Measurements from ENCODE around the gene SLC38A3. TPM values are rescaled to one million over a fixed set of nuclear protein-coding genes. Genes with fewer than 3 reads are reported as not detected.

SLC38A3 gene
- total RNA-seq, 2 experiments from 2014 or later = not detected

DNA sequence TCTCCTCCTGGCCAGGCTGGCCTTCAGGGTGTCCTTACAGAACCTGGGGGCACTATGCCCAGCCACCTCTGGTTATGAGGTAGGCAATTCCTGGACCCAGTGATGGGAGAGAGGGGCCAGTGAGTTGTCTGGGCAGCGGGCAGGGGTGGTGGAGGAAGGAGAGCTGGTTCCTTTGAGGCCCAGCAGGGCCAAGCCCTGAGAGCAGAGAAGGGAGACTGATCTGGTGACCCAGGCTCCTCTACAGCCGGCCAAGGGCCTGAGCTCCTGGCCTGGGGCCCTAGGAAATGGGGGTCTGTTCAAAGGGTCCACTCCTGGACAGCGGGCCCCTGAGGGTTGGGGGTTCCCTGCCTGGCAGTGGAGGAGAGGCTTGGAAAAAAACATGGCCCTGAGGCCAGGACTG, 7.9 kb downstream of the SLC38A3 start:
- DNase-seq (no peak), ATAC-seq (ENCODE audit: low read depth) (no peak)
- Mint-ChIP-seq H3K27ac (no peak overlapping the region), H3K27me3 (peaks cover 10% of the 10 kb centered on the region), H3K9me3 (no peaks in the 10 kb centered on the region), H3K4me1 (peaks cover 3% of the 10 kb centered on the region), H3K4me3 (no peak overlapping the region), H3K36me3 (no peaks in the 10 kb centered on the region)
- POLR2A ChIA-PET = no interaction called here

GRCh38 chr3:50213373-50213772, 8.3 kb downstream of the SLC38A3 start:
- no peaks in the 10 kb centered on the region for H3K9me3 Mint-ChIP-seq
- no peak for DNase-seq
- H3K4me3 Mint-ChIP-seq = no peak overlapping the region
- H3K27me3 Mint-ChIP-seq = peaks cover 6% of the 10 kb centered on the region
- POLR2A ChIA-PET = interaction anchor here (1.3 kb wide), 1 partner anchor 19 kb away, joined by 5 read pairs; no protein-coding TSS in a partner anchor
- no peak overlapping the region for H3K27ac Mint-ChIP-seq
- peaks cover 3% of the 10 kb centered on the region for H3K4me1 Mint-ChIP-seq
- H3K36me3 Mint-ChIP-seq = no peaks in the 10 kb centered on the region
- ATAC-seq (ENCODE audit: low read depth) = no peak

DNA sequence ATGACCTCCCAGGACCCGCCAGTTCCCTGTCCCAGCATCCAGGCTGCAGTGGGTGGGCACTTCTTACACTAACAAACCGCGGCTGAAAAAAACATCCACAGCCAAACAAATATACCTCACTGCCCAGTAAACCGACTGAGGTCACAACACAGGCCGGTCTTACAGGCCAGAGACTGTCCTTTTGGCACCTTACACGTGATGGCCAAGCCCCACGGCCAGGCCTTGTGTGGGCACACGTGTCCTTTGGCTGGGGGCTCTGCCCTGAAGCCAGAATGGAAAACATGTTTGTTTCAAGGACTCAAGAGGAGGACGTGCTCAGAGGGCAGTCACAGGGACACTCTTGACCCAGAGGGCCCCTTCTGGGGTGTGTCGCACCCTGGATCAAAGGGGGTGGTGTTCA, 9.8 kb downstream of the SLC38A3 start:
- ATAC-seq (ENCODE audit: low read depth) (no peak), DNase-seq (no peak)
- H3K36me3 Mint-ChIP-seq = no peaks in the 10 kb centered on the region
- H3K4me3 Mint-ChIP-seq = no peak overlapping the region
- no peaks in the 10 kb centered on the region for H3K27me3 Mint-ChIP-seq
- H3K27ac Mint-ChIP-seq = no peak overlapping the region
- H3K9me3 Mint-ChIP-seq = no peaks in the 10 kb centered on the region
- H3K4me1 Mint-ChIP-seq = peaks cover 3% of the 10 kb centered on the region
- POLR2A ChIA-PET = interaction anchor here (0.7 to 1.3 kb wide), 2 partner anchors 20 kb away, joined by 3 to 5 read pairs; no protein-coding TSS in a partner anchor

DNA sequence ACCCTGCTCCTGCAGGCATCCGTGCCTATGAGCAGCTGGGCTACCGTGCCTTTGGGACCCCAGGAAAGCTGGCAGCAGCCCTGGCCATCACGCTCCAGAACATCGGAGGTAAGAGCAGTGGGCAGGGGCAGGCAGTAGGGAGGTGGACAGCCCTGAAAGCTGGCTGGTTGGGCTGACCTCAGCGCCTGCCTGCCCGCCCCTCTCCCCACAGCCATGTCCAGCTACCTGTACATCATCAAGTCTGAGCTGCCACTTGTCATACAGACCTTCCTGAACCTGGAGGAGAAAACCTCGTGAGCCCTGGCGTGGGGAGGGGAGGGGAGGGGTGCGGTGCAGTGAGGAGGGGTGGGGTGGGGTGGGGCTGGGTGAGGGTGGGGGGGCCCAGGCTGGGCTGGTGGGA, 10.5 kb downstream of the SLC38A3 start:
- ATAC-seq (ENCODE audit: low read depth) (no peak), DNase-seq (no peak)
- POLR2A ChIA-PET = interaction anchor here (0.7 kb wide), 1 partner anchor 21 kb away, joined by 3 read pairs; no protein-coding TSS in a partner anchor
- no peaks in the 10 kb centered on the region for H3K9me3 Mint-ChIP-seq
- H3K4me1 Mint-ChIP-seq = peaks cover 3% of the 10 kb centered on the region
- H3K27ac Mint-ChIP-seq = no peak overlapping the region
- no peaks in the 10 kb centered on the region for H3K27me3 Mint-ChIP-seq
- no peaks in the 10 kb centered on the region for H3K36me3 Mint-ChIP-seq
- H3K4me3 Mint-ChIP-seq = no peak overlapping the region

DNA sequence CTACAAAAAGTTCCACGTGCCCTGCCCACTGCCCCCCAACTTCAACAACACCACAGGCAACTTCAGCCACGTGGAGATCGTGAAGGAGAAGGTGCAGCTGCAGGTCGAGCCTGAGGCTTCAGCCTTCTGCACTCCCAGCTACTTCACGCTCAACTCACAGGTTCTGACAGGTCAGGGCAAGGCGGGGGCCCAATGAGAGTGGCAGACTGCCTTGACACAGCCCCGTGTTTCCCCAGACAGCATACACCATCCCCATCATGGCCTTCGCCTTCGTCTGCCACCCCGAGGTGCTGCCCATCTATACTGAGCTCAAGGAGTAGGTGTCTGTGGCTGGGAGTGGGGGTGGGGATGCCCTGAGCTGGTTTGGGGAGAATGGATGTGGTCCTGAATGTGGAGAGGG, 12.6 kb downstream of the SLC38A3 start:
- Mint-ChIP-seq H3K36me3 (no peaks in the 10 kb centered on the region), H3K4me1 (no peaks in the 10 kb centered on the region)

GRCh38 chr3:50218448-50218847, 13.4 kb downstream of the SLC38A3 start:
- no peak overlapping the region for H3K4me3 Mint-ChIP-seq
- H3K27ac Mint-ChIP-seq = no peak overlapping the region
- DNase-seq (no peak), ATAC-seq (ENCODE audit: low read depth) (no peak)
- H3K36me3 Mint-ChIP-seq = no peaks in the 10 kb centered on the region
- no peaks in the 10 kb centered on the region for H3K4me1 Mint-ChIP-seq
- H3K9me3 Mint-ChIP-seq = no peaks in the 10 kb centered on the region
- peaks cover 3% of the 10 kb centered on the region for H3K27me3 Mint-ChIP-seq
- POLR2A ChIA-PET = no interaction called here

More for the DNA sequence above, 12.6 kb downstream of the SLC38A3 start:
- Mint-ChIP-seq H3K9me3 (no peaks in the 10 kb centered on the region), H3K27me3 (no peaks in the 10 kb centered on the region), H3K4me3 (no peak overlapping the region), H3K27ac (no peak overlapping the region)
- POLR2A ChIA-PET = no interaction called here
- DNase-seq (no peak), ATAC-seq (ENCODE audit: low read depth) (no peak)

DNA sequence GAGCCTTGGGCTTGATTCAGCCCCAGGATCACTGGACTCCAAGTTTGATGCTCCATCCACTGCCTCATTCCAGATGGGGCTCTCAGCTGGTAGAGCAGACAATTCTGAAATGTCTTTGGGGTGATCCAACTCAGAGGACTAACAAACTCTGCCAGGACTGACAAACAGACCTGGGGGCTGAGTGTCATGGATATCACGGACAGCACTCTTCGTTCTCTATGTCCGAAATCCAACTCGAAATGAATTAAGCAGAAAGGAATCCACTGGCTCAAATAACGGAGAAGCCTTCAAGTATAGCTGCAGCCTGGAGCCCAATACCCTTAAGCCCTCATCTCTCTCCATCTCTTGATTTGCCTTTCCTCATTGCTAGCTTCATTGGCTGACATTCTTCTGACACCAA, 14.2 kb downstream of the SLC38A3 start:
- ATAC-seq (ENCODE audit: low read depth) (no peak), DNase-seq (no peak)
- POLR2A ChIA-PET = no interaction called here
- H3K4me1 Mint-ChIP-seq = no peaks in the 10 kb centered on the region
- H3K27me3 Mint-ChIP-seq = peaks cover 7% of the 10 kb centered on the region
- H3K27ac Mint-ChIP-seq = no peak overlapping the region
- no peaks in the 10 kb centered on the region for H3K9me3 Mint-ChIP-seq
- no peak overlapping the region for H3K4me3 Mint-ChIP-seq
- no peaks in the 10 kb centered on the region for H3K36me3 Mint-ChIP-seq

- peak overlapping the region; percentile 28 for H3K27ac Mint-ChIP-seq
- no peaks in the 10 kb centered on the region for H3K36me3 Mint-ChIP-seq
- DNase-seq = no peak
- no peak for ATAC-seq (ENCODE audit: low read depth)
- H3K27me3 Mint-ChIP-seq = peaks cover 11% of the 10 kb centered on the region
- no peak overlapping the region for H3K4me3 Mint-ChIP-seq
- no peaks in the 10 kb centered on the region for H3K9me3 Mint-ChIP-seq
- no peaks in the 10 kb centered on the region for H3K4me1 Mint-ChIP-seq
- POLR2A ChIA-PET = interaction anchor here (1.3 to 2.4 kb wide), 2 partner anchors 25 to 27 kb away, joined by 3 to 12 read pairs; no protein-coding TSS in a partner anchor
Observed at GRCh38 chr3:50220109-50220508, 15.0 kb downstream of the SLC38A3 start.

- ATAC-seq (ENCODE audit: low read depth) (peak; percentile 57), DNase-seq (no peak)
- H3K36me3 Mint-ChIP-seq = no peaks in the 10 kb centered on the region
Observed at GRCh38 chr3:50221051-50221410, 16.0 kb downstream of the SLC38A3 start.

GRCh38 chr3:50221411-50222168, 16.5 kb downstream of the SLC38A3 start:
- Mint-ChIP-seq H3K27ac (peak overlapping the region; percentile 48), H3K4me3 (no peak overlapping the region), H3K36me3 (no peaks in the 10 kb centered on the region), H3K27me3 (peaks cover 11% of the 10 kb centered on the region), H3K9me3 (no peaks in the 10 kb centered on the region), H3K4me1 (peaks cover 2% of the 10 kb centered on the region)
- no peak for DNase-seq
- POLR2A ChIA-PET = interaction anchor here (0.5 to 2.4 kb wide), 4 partner anchors 12 to 95 kb away, joined by 4 to 12 read pairs (median 4); no protein-coding TSS in a partner anchor
- ATAC-seq (ENCODE audit: low read depth) = no peak

More at GRCh38 chr3:50221051-50221410, 16.0 kb downstream of the SLC38A3 start:
- no peaks in the 10 kb centered on the region for H3K9me3 Mint-ChIP-seq
- H3K27me3 Mint-ChIP-seq = peaks cover 11% of the 10 kb centered on the region
- peak overlapping the region; percentile 48 for H3K27ac Mint-ChIP-seq
- POLR2A ChIA-PET = interaction anchor here (0.5 to 2.4 kb wide), 5 partner anchors 13 to 94 kb away, joined by 3 to 12 read pairs (median 4); no protein-coding TSS in a partner anchor
- H3K4me3 Mint-ChIP-seq = no peak overlapping the region
- peaks cover 2% of the 10 kb centered on the region for H3K4me1 Mint-ChIP-seq

GRCh38 chr3:50222169-50222528, 17.1 kb downstream of the SLC38A3 start:
- no peaks in the 10 kb centered on the region for H3K9me3 Mint-ChIP-seq
- no peak overlapping the region for H3K27ac Mint-ChIP-seq
- DNase-seq = no peak
- H3K4me1 Mint-ChIP-seq = peaks cover 6% of the 10 kb centered on the region
- no peaks in the 10 kb centered on the region for H3K36me3 Mint-ChIP-seq
- peaks cover 11% of the 10 kb centered on the region for H3K27me3 Mint-ChIP-seq
- POLR2A ChIA-PET = interaction anchor here (2.4 kb wide), 1 partner anchor 27 kb away, joined by 12 read pairs; no protein-coding TSS in a partner anchor
- no peak overlapping the region for H3K4me3 Mint-ChIP-seq
- no peak for ATAC-seq (ENCODE audit: low read depth)

DNA sequence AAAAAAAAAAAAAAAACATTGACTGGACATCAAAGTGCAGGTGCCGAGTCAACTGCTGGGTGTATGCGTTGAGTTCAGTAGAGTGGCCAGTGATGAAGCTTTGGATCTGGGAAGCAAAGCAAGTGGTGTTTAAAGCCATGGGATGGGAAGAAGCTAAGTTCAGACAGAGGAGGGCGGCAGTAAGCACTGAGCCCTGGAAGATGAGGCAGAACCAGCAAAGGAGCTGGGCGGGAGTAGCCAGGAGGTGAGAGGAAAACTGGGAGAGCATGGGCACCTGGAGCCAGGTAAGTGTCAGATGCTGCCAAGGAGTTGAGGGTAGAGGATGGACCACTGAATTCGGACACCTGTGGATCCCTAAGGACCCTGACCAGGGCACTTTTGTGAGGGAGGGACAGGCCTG, 19.6 kb downstream of the SLC38A3 start:
- Mint-ChIP-seq H3K36me3 (no peaks in the 10 kb centered on the region), H3K9me3 (no peaks in the 10 kb centered on the region), H3K27me3 (peaks cover 11% of the 10 kb centered on the region), H3K4me1 (peaks cover 17% of the 10 kb centered on the region), H3K4me3 (no peak overlapping the region), H3K27ac (no peak overlapping the region)
- POLR2A ChIA-PET = interaction anchor here (3.1 kb wide), 1 partner anchor 30 kb away, joined by 30 read pairs; no protein-coding TSS in a partner anchor
- DNase-seq (no peak), ATAC-seq (ENCODE audit: low read depth) (no peak)

DNA sequence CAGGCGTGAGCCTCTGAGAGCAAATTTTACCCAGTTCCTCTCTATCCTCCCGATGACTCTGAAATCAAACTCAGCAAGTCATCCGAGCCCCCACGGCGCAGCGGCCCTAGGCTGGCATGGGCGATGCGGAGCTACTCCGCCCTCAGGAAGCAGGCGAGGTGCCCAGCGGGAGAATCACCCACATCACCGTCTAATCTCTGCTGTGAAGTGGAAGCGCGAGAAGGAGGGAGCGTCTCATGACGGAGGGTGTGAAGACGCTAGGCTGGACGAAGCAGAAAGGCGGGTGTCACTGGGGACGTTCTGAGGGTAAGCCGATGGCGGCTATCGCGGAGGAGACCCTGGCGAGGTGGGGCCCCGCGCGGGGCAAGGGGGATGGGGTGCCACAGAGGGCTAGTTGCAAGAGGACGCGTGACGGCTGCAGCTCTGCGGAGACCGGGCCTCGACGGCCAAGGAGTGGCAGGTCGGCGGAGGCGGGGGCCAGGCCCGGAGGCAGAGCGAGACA, 21.9 kb downstream of the SLC38A3 start:
- H3K27me3 Mint-ChIP-seq = peaks cover 11% of the 10 kb centered on the region
- peak overlapping the region; percentile 97 for H3K4me3 Mint-ChIP-seq
- H3K4me1 Mint-ChIP-seq = peaks cover 17% of the 10 kb centered on the region
- ATAC-seq (ENCODE audit: low read depth) = peak; percentile 15
- no peaks in the 10 kb centered on the region for H3K9me3 Mint-ChIP-seq
- no peak for DNase-seq
- no peaks in the 10 kb centered on the region for H3K36me3 Mint-ChIP-seq
- peak overlapping the region; percentile 93 for H3K27ac Mint-ChIP-seq
- POLR2A ChIA-PET = interaction anchor here (0.5 to 5.9 kb wide), 15 partner anchors 9 to 348 kb away, joined by 3 to 47 read pairs (median 7); partner anchors contain the start of genes GNAI2, HEMK1, HYAL3 and IFRD2
